Adrenal gland (tissue), 5 donors: ENCODE results near the gene GABRB3.

Experiments
- CTCF ChIP-seq, 6 experiments: fragments of 450-650 bp in 4 of 6; fragments of 200-600 bp in 2 of 6; sonication (generic) in 1 of 6; IDR thresholded peaks; 1 replicate in 5 of 6; 2 replicates in 1 of 6; pipeline versions ENCODE4 v1.5.1 to v1.8.0; 2016 to 2021; ENCODE audit warnings: antibody characterized with exemption in 6 of 6, mild to moderate bottlenecking in 2 of 6, moderate library complexity in 1 of 6
- POLR2A ChIP-seq, 2 donors: fragments of 450-650 bp; IDR thresholded peaks; one replicate each; pipeline ENCODE4 v1.6.1; 2017; ENCODE audit warnings: antibody characterized with exemption in 2 of 2, mild to moderate bottlenecking in 2 of 2, moderate library complexity in 1 of 2
- donor health status: DM: no; HTN: no; CAD: no.

GRCh38 chr15:26537663-26538062 is 235.2 kb downstream of the GABRB3 start:
- TF ChIP-seq CTCF (IDR thresholded peaks at IDR 0.05) (no peak), POLR2A (IDR thresholded peaks at IDR 0.05) (no peak)
